CD14-positive monocyte (primary cell): Measurements from ENCODE around the gene ATF6B. TPM values are rescaled to one million over a fixed set of nuclear protein-coding genes. Genes with fewer than 3 reads are reported as not detected.

Source experiments
- DNase-seq, 3 donors: peaks; one replicate each; pipeline ENCODE4 v3.0.0-alpha.2; 2011 to 2022
- H2AFZ ChIP-seq: 2 replicates; pipeline ENCODE4 v1.6.0; 2012; ENCODE audit warnings: mild to moderate bottlenecking, low read depth, low read length, inconsistent platforms; ENCODE audit not compliant: insufficient read depth, poor library complexity, severe bottlenecking
- H3K27ac ChIP-seq, 2 donors: 1 replicate in 1 of 2; 2 replicates in 1 of 2; pipeline ENCODE4 v1.5.1; 2012 to 2013; ENCODE audit warnings: low read length in 2 of 2, control low read depth in 1 of 2, inconsistent platforms in 1 of 2, low read depth in 1 of 2, mild to moderate bottlenecking in 1 of 2
- H3K27me3 ChIP-seq, 2 donors: one replicate each; pipeline versions ENCODE4 v1.6.0 to v1.6.1; 2011 to 2013; ENCODE audit warnings: low read length in 2 of 2; ENCODE audit not compliant: control insufficient read depth in 2 of 2, insufficient read depth in 2 of 2
- H3K36me3 ChIP-seq, 2 donors: replicated peaks in 1 of 2; 1 replicate in 1 of 2; 2 replicates in 1 of 2; pipeline versions ENCODE4 v1.5.1 to v1.6.1; 2012 to 2013; ENCODE audit warnings: low read length in 2 of 2, control low read depth in 1 of 2, inconsistent platforms in 1 of 2, mild to moderate bottlenecking in 1 of 2; ENCODE audit not compliant: insufficient read depth in 2 of 2, control insufficient read depth in 1 of 2
- H3K4me1 ChIP-seq, 2 donors: 1 replicate in 1 of 2; 2 replicates in 1 of 2; pipeline versions ENCODE4 v1.5.1 to v1.6.1; 2012 to 2013; ENCODE audit warnings: low read length in 2 of 2, control low read depth in 1 of 2, inconsistent platforms in 1 of 2, mild to moderate bottlenecking in 1 of 2, moderate library complexity in 1 of 2; ENCODE audit not compliant: insufficient read depth in 2 of 2, control insufficient read depth in 1 of 2
- H3K4me2 ChIP-seq: replicated peaks from 2 replicates; pipeline ENCODE3; 2012; ENCODE audit warnings: low read length, moderate library complexity, mild to moderate bottlenecking; ENCODE audit not compliant: poor library complexity, severe bottlenecking; ENCODE audit errors: extremely low read depth
- H3K4me3 ChIP-seq, 3 experiments: fragments of 200-600 bp in 1 of 3; sonication (generic) in 1 of 3; replicated peaks in 1 of 3; 1 replicate in 2 of 3; 2 replicates in 1 of 3; pipeline ENCODE4 v1.5.1; 2011 to 2013; ENCODE audit warnings: low read length in 3 of 3, mild to moderate bottlenecking in 3 of 3, control low read depth in 2 of 3, low read depth in 2 of 3, inconsistent platforms in 1 of 3, moderate library complexity in 1 of 3
- H3K79me2 ChIP-seq: 2 replicates; pipeline ENCODE4 v1.6.0; 2012; ENCODE audit warnings: mild to moderate bottlenecking, control low read depth, inconsistent platforms, low read length, moderate library complexity; ENCODE audit not compliant: insufficient read depth
- H3K9ac ChIP-seq: 2 replicates; pipeline ENCODE4 v1.6.0; 2017; ENCODE audit warnings: low read length, mild to moderate bottlenecking; ENCODE audit not compliant: insufficient read depth, poor library complexity, severe bottlenecking
- H3K9me3 ChIP-seq, 2 donors: replicated peaks in 1 of 2; 1 replicate in 1 of 2; 2 replicates in 1 of 2; pipeline versions ENCODE4 v1.5.1 to v1.6.1; 2012 to 2013; ENCODE audit warnings: low read length in 2 of 2, control low read depth in 1 of 2; ENCODE audit not compliant: control insufficient read depth in 1 of 2, insufficient read depth in 1 of 2
- H4K20me1 ChIP-seq: 2 replicates; pipeline ENCODE4 v1.6.0; 2012; ENCODE audit warnings: mild to moderate bottlenecking, low read length, control low read depth, moderate library complexity; ENCODE audit not compliant: insufficient read depth
- H3K27ac Mint-ChIP-seq, 7 donors: one replicate each; pipeline ENCODE4 v1.8.0; 2020; ENCODE audit warnings: mild to moderate bottlenecking in 7 of 7, mixed read lengths in 7 of 7, moderate library complexity in 6 of 7, inconsistent platforms in 2 of 7
- H3K27me3 Mint-ChIP-seq, 3 donors: one replicate each; pipeline ENCODE4 v1.8.0; 2021 to 2022; ENCODE audit warnings: low read depth in 3 of 3, mild to moderate bottlenecking in 3 of 3, mixed read lengths in 3 of 3, moderate library complexity in 3 of 3, inconsistent platforms in 1 of 3
- H3K36me3 Mint-ChIP-seq, 2 donors: one replicate each; pipeline ENCODE4 v1.8.0; 2020; ENCODE audit warnings: mixed read lengths in 2 of 2, inconsistent platforms in 1 of 2, mild to moderate bottlenecking in 1 of 2
- H3K4me1 Mint-ChIP-seq: one replicate; pipeline ENCODE4 v1.8.0; 2020; ENCODE audit warnings: mild to moderate bottlenecking, mixed read lengths
- H3K4me3 Mint-ChIP-seq, 2 donors: one replicate each; pipeline ENCODE4 v1.8.0; 2020; ENCODE audit warnings: mild to moderate bottlenecking in 2 of 2, mixed read lengths in 2 of 2, moderate library complexity in 1 of 2
- H3K9me3 Mint-ChIP-seq, 7 donors: one replicate each; pipeline ENCODE4 v1.8.0; 2020 to 2022; ENCODE audit warnings: mixed read lengths in 7 of 7, mild to moderate bottlenecking in 6 of 7, moderate library complexity in 6 of 7, inconsistent platforms in 2 of 7
- CTCF ChIP-seq: fragments of 200-600 bp; IDR thresholded peaks from one replicate; pipeline ENCODE4 v1.8.0; 2022; ENCODE audit warnings: antibody characterized with exemption, mild to moderate bottlenecking
- WGBS: methylation state at CpG from one replicate; pipeline ENCODE4 v1.1.5; 2013; ENCODE audit warnings: missing lambda C conversion rate; ENCODE audit not compliant: insufficient coverage; 5-methylcytosine and 5-hydroxymethylcytosine counted together
- intact Hi-C, 2 donors: fragments of 100-400 bp; cut with micrococcal nuclease; formaldehyde crosslinking; loops; one replicate each; pipeline versions ENCODE4 v1.15.0 to v1.15.1; 2023
- polyA plus RNA-seq, 3 donors: library from polyadenylated mRNA; depleted of rRNA in 1 of 3; unstranded in 2 of 3; stranded (reverse) in 1 of 3; fragments of 300-500 nt in 2 of 3; fragments of >200 nt in 1 of 3; fragmentation: Illumina TruSeq in 2 of 3; gene quantifications; 1 replicate in 2 of 3; 2 replicates in 1 of 3; pipeline ENCODE4 v1.2.3, GENCODE V29; 2012 to 2021

The ATF6B gene
- polyA plus RNA-seq, 3 donors: 15.7 to 147 (median 17.8) TPM

- DNase-seq: no peak
- H2AFZ ChIP-seq: peak overlapping the region; percentile 93
- H3K79me2 ChIP-seq: peaks cover 39% of the 10 kb centered on the region
- intact Hi-C loops: loop anchor here (2.0 to 5.0 kb wide), 2 partner anchors 21 to 53 kb away; partner anchors contain the start of gene PPT2 (in 1 of the 2)
- Mint-ChIP-seq H3K27ac (peak overlapping the region; percentile 44 to 100 (median 96)), H3K36me3 (peaks cover 14 to 16% of the 10 kb centered on the region in 2 donors), H3K4me1 (peaks cover 63% of the 10 kb centered on the region), H3K4me3 (peak overlapping the region; percentile 90 to 98), H3K9me3 (no peaks in the 10 kb centered on the region), H3K27me3 (peaks cover 0 to 4% (median 2%) of the 10 kb centered on the region in 3 donors)
- H3K27ac ChIP-seq: peak overlapping the region in 1 of 2 donors; percentile 90
- no peaks in the 10 kb centered on the region for H4K20me1 ChIP-seq
- TF ChIP-seq CTCF: no peak
- 0% methylated on average over 1 of the region's 2 CpGs for WGBS
- H3K4me3 ChIP-seq: peak overlapping the region; percentile 71 to 94 (median 82)
- peak overlapping the region; percentile 81 for H3K9ac ChIP-seq
- no peaks in the 10 kb centered on the region for H3K9me3 ChIP-seq
- peaks cover 49 to 62% of the 10 kb centered on the region in 2 donors for H3K4me1 ChIP-seq
- peak overlapping the region; percentile 97 for H3K4me2 ChIP-seq
- H3K36me3 ChIP-seq: peaks cover 9 to 16% of the 10 kb centered on the region in 2 donors
- no peaks in the 10 kb centered on the region for H3K27me3 ChIP-seq
Measured at GRCh38 chr6:32175322-32175710, 47.3 kb upstream of the ATF6B start.

GRCh38 chr6:32174416-32174815 is 46.4 kb upstream of the ATF6B start:
- no peak for TF ChIP-seq CTCF
- peaks cover 20% of the 10 kb centered on the region in 2 donors for H3K36me3 Mint-ChIP-seq
- no peak overlapping the region for H3K27ac ChIP-seq
- no CpG with 5 or more reads among the region's 1 CpG for WGBS
- peaks cover 36% of the 10 kb centered on the region for H3K79me2 ChIP-seq
- no peaks in the 10 kb centered on the region for H3K27me3 ChIP-seq
- peaks cover 0 to 2% (median 1%) of the 10 kb centered on the region in 3 donors for H3K27me3 Mint-ChIP-seq
- no peaks in the 10 kb centered on the region for H3K9me3 ChIP-seq
- no peaks in the 10 kb centered on the region for H3K9me3 Mint-ChIP-seq
- DNase-seq: no peak
- intact Hi-C loops: loop anchor here in 1 of 2 donors (2.0 kb wide), 1 partner anchor 20 kb away; the partner anchor contains the start of gene PPT2
- H4K20me1 ChIP-seq: no peaks in the 10 kb centered on the region
- no peak overlapping the region for H3K4me3 Mint-ChIP-seq
- no peak overlapping the region for H3K27ac Mint-ChIP-seq
- peaks cover 54% of the 10 kb centered on the region for H3K4me1 Mint-ChIP-seq
- no peak overlapping the region for H3K9ac ChIP-seq
- peaks cover 42 to 53% of the 10 kb centered on the region in 2 donors for H3K4me1 ChIP-seq
- H3K4me3 ChIP-seq: no peak overlapping the region
- H2AFZ ChIP-seq: no peak overlapping the region
- H3K4me2 ChIP-seq: no peak overlapping the region
- H3K36me3 ChIP-seq: peaks cover 18 to 20% of the 10 kb centered on the region in 2 donors
